ENCODE results near the gene PDE2A.

PDE2A gene

DNA sequence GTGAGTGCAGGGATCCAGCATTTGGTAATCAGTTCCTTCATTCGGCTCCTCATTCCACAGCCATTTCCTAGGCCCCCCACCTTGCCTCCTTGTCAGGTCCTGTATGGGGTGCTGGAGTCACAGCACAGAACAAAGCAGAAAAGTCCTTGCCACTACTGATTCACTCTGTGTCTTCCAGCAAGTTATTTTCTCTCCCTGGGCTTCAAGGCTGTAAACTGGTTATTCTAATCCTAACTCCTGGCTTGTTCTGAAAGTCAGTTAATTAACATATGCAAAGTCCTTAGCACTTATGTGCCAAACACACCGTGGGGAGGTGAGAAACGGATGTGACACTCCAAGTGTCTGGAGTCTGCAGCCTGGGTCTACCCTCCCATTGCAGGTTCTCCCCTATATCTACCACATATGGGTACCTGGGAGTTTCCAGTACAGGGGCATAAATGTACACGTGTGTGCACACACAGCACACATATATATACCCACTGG, 30.6 kb upstream of the PDE2A start:
- in situ Hi-C loops (cut with HindIII; ENCODE audit: low sequenced_read_pairs): no loop called here

DNA sequence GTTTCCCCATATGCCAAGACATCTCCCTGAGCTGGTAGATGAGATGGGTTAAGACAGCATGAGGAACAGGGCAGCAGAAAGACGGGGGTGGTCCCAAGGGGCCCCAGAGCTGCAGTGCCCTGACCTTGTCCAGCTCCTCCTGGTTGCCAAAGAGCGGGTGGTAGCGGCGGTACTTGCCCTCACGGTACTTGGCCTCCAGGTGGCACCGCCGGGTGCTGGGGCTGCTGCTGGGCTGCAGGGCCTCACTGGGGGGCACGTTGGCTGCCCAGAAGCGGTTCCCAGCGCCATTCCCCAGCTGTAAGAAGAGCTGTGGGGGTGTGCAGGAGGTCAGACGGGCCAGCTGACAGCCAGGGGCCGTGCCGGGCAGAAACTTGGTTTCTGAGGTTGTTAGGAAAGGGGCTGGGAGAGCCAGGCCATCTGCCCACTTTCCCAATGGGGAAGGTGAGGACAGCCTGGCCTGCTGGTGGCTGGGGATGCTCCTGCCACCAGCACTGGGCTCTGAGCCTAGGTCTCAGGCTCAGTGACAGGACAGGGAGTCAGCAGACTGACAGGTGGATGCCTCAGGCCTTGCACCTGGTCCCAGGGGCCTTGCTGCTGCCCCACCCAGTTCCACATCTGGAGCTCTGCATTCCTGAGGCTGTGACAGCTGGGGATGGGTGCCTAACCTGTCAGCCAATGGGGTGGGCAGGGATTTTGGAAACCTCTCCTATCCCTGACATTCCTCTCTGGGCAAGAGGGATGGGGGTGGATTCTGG, 30.0 kb upstream of the PDE2A start:
- in situ Hi-C loops (cut with HindIII; ENCODE audit: low sequenced_read_pairs): no loop called here

DNA sequence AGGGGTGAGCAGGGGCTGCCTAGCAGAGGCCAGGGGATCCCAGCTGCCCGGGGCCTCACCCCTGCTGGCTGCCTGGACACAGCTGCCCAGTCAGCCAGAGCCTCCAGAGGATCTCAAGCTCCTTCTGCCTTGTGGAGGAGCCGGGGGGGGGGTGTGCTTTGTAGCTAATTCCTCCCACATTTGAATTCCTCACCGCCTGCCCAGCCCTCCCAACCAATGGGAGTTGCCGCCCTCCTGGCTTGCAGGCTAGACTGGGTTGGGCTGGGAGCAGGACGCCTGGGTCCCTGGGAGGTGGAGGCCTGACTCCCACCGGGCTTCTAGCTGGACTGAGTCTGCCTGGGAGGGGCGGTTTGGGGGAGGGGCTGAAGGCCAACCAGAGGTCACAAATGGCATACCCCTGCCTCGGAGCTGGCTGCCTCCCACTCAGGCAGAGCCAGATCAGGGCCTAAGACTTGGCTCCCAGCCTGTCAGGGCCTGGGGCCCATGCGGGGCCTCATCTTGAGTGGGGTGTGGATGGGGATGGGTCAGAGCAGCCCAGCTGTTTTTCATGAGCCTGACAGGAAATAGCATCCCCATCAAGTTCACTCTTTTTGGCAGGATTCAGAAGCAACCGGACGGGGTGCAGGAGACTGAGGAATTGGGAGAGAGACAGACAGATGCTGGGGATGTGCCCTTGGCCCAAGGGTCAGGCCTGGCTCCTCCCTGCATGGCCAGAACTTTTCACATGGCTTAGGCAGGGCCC, 29.2 kb upstream of the PDE2A start:
- in situ Hi-C loops (cut with HindIII; ENCODE audit: low sequenced_read_pairs): no loop called here

DNA sequence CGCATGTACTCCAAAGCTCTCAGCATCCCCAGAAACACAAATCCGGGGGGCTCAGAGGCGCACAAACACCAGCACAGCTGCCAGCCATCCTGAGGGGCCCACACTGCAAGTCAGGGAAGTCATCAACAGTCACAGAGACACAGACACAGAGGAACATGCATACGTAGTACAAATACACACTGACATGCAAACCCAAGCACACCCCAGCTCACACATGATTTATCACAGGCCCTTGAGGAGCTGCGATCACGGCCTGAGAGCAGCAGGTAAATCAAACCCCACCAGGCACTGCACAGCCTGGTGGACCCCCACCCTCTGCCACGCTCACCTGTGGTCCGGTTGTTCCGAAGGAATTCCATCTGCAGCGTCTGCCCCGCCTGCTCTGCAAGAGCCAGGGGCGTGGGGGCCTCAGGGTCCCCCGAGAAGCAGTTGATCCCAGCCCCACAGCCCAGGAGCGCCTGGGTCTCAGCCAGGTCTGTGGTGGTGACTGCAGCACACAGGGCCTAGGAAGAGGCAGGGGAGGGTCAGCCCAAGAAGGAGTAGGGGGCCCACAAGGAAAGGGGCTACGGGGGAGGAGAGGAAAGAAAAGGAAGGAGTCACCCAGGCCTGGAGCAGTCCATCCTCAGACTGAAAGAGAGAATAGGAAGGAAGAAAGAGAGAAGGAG, 28.5 kb upstream of the PDE2A start:
- in situ Hi-C loops (cut with HindIII; ENCODE audit: low sequenced_read_pairs): no loop called here

DNA sequence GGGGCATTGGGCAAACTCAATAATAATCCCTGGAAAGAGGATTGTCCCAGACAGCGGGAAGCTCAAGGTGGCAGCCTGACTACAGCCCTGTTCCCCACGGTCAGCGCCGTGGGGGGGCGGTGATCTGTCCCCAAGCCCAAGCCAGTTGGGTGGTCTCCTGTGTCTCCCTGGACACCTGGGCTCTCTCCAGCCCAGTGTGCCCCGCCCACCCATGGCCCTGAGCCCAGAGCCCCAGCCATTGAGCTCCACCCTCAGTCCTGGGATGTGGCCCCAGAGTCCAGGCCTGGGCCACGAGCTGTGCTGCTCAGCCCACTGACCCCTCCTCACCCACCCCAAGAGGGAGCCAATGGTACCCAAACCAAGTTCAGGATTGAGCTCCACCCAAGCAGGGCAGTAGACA, 27.9 kb upstream of the PDE2A start:
- in situ Hi-C loops (cut with HindIII; ENCODE audit: low sequenced_read_pairs): no loop called here

DNA sequence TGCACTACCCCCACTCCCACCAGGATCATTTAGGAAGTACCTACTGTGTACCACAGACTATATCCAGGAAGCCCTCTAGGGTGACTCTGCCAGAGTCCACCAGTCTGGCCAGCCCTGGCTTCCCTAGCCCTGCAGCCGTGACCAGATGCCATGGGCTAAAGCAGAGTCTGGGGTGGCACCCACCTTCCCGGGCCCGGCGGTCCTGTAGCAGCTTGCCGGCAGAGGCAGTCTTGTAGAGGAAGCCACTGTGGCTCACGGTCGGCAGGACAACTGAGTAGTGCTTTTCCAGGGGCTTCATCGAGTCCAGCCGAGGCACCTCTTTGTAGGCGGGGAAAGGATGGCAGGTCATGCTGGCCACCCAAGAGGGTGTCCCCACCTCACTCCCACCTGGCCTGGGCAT, 27.2 kb upstream of the PDE2A start:
- in situ Hi-C loops (cut with HindIII; ENCODE audit: low sequenced_read_pairs): no loop called here

DNA sequence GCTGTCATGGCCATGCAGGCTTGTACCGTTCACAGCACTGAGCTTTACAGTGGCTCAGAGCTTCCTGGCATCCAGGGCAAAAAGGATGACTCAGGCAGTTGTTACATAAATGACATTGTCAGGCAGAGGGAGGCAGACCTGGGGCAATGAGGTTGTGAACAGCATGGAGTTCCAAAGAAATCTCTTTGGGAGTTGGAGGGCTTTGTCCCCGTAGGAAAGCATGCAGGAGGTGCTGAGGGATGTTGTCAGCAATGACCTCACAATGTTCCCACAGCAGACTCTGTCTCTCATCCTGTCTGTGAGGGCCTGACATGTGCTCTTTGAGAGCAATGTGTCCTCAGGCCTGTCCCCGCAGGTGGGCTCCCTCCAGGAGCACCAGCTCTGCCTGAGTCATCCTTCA, 25.9 kb upstream of the PDE2A start:
- in situ Hi-C loops (cut with HindIII; ENCODE audit: low sequenced_read_pairs): no loop called here

DNA sequence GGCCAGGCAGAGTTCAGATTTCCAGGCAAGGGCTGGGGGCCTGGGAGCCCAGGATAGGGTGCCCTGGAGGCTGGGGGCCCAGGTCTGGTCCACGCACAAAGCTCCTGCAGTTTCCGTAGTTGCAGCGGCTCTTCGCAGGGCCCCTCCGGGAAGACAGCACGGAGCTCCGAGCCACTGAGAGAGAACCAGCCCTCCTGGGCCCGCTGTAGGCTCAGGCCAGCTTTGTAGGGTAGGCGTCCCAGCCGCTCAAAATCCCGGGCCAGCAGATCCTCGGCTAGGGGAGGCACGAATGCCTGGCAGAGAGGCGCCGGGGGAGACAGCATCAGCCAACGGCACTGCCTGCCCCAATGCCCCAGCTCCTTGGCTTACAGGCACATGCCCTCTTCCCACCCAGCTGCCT, 23.6 kb upstream of the PDE2A start:
- in situ Hi-C loops (cut with HindIII; ENCODE audit: low sequenced_read_pairs): no loop called here

DNA sequence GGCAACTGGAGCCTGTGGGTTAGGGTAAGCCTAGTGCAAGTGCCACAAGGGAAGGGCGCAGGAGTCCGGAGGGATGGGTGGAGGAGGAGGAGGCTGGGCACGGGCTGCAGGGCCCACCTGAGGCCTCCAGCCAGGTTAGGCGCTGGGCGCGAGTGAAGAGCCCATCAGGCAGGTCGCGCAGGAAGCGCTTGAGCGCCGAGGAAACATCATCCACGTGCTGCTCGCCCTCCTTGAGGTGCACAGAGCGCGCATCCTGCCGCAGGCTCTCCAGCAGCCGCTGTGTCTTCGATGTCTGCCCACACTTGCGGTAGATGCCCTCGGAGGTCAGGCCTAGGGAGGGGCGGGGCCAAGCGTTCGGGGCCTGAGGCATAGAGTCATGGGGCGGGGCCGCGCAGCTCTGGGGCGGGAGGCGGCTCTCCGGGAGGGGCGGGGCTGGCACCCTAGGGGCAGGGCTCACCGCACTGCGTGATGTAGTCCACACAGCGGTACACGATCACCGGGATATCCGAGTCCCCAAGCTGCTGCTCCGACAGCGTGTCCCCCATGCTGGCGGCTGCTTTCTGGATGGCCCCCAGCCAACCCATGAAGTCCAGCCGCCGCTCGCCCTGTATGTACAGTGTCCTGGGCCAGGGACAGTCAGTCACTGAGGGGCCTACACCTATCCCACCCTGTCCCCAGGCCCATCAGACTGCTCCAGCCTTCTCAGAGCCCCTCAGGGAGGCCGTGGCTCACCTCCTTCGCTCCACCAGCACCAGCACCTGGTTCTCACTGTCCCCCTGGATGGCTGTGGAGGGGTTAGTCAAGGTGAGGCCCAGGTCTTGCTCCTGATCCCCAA, 22.9 kb upstream of the PDE2A start:
- in situ Hi-C loops (cut with HindIII; ENCODE audit: low sequenced_read_pairs): no loop called here

DNA sequence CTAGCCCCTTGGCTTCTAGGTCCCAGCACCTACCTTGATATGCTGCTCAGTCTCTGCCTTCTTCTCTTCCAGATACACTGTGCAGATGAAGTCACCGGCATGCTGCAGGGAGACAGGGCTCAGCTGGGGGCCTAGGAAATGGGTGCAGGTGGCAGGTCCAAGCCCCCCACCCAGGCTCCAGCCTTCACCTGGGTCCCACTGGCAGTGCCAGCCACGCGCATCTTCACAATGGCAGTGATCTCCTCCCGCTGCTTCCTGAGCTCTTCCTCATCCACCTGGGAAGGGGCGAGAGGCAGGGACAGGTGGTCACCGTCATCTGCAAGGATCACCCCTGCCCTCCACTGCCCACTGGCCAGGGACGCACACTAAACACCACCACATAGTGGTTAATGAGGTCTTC, 21.1 kb upstream of the PDE2A start:
- in situ Hi-C loops (cut with HindIII; ENCODE audit: low sequenced_read_pairs): no loop called here

DNA sequence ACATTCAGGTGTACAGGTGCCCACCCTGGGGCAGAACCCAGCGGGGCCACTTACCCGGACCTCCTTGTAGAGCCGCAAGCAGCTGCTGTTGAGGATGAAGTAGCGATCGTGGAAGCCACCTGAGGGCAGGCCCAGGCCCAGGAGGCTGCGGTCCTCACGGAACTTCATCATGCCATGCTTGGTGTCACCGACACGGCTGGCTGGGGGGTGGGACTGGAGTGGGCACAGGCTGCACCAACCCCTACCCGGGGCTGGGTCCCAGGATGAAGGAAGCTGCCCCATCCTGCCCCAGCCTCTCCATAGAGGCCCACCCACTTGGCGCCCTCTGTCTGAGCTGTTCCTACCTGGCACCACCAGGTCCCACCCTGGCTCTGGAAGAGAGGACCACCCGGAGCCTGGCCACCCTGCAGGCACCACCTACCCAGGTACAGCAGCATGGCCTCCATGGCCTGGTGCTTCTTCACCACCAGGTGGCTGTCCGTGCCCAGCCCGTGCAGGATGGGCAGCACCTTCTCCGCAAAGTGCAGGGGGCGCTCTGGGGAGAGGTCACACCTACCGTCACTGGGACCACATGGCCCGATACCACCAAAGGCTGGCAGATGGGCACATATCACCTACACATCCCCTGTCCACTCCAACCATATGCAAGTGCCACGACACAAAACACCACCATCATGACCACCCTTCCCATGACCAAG, 19.2 kb upstream of the PDE2A start:
- in situ Hi-C loops (cut with HindIII; ENCODE audit: low sequenced_read_pairs): loop anchor here (5.0 kb wide), 3 partner anchors 41 to 71 kb away; partner anchors contain the start of gene ARAP1

DNA sequence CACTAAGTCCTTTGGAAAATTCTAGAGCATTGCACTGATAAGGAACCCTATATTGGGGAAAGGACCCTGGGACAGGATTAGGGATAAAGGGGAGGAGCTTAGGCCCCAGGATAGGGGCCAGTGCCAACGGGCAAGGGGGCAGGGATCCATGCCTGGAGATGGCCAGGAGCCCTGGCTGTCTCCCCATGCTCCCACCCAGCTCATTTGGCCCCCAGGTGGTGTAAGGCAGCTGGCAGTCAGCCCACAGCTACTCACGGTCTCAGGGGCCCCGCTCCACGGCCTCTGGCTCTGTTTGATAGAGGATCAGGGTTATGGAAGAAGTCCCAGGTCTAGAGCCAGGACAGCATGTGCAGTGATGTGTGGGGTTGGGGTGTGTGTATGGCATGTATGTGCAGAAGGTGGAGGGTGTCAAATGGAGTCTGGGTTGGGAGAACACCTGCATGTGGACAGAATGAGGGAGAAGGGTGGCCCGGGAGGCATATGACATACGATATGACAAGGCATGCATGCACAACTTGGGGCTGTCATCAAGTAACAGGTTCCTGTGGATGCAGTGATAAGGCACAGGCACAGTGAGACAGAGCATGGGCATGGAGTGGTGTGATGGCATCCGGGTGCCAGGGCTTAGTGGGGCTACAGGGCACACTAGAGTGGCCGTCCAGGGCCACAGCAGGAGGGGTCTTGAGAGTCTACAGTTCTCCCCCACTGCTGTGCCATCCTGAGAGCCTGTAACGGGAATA, 18.4 kb upstream of the PDE2A start:
- in situ Hi-C loops (cut with HindIII; ENCODE audit: low sequenced_read_pairs): loop anchor here (5.0 kb wide), 3 partner anchors 40 to 70 kb away; partner anchors contain the start of gene ARAP1

DNA sequence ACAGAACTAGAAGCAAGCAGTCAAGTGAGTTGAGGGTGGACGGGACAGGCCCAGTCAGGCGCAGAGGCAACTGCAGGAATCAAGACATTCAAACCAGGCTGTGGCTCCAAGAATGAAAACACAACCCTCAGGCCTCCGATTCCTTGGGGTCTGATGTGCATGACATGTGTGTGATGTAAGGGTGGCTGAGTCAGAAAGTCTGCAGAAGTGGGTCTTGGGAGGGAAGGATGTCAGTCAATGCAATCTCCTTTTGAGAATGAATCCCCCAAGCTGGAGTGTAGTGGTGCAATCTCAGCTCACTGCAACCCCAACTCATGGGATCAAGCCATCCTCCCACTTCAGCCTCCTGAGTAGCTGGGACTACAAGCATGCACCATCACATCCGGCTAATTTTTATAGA, 15.9 kb upstream of the PDE2A start:
- in situ Hi-C loops (cut with HindIII; ENCODE audit: low sequenced_read_pairs): loop anchor here (5.0 kb wide), 3 partner anchors 38 to 68 kb away; partner anchors contain the start of gene ARAP1

DNA sequence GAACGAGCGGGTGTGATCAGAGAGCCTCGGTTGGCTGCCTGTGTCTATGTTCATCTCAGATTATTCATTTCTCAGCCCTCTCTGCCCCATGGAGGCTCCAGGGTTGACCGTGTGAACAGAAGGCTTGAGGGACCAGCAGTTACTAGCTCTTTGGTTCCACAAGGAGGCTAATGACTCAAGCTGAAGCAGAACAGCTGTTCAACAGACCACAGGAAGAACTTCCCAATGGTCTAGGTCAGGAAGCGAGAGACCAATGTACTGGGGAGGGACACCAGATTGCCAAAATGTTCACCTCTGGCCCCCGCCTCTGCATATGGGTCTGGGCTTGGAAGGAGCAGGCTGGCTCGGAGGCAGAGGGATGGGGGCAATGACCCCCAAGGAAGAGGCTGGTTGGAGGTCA, 14.7 kb upstream of the PDE2A start:
- in situ Hi-C loops (cut with HindIII; ENCODE audit: low sequenced_read_pairs): no loop called here

DNA sequence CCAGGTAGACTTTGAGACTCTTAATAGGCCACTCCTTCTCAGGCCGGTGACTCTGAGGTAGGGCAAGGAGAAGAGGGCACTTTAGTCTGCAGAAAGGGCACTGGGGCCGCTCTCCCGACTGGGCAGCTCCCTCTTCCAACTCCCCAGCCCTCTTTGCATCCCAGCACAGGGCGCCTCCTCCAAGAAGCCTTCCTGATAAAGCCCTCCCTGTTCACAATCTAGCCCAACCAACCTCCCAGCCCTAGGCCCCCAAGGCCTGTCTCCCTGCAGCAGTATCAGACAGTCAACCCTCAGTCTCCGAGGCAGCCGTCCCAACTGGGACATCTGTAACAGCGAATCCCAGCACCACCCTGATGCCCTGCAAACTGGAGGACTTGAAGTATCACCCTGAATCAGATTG, 14.3 kb upstream of the PDE2A start:
- in situ Hi-C loops (cut with HindIII; ENCODE audit: low sequenced_read_pairs): no loop called here

DNA sequence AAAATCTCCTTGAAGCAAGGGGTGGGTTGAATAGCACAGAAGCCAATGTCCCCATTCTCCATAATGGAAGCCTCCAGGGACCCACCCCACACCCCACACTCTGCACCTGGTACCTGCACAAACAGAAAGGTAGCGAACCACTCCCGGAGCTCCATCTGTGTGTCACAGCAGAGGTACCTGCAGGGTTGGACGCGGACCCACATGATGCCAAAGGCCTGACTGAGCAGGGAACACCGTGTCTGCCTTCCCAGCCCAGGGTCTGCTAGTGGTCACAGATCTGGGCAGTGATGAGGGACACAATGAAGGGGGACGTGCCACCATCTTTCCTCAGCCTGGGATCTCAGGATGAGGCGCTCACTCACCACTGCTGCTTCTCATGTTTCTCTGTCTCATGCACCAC, 13.1 kb upstream of the PDE2A start:
- in situ Hi-C loops (cut with HindIII; ENCODE audit: low sequenced_read_pairs): no loop called here

DNA sequence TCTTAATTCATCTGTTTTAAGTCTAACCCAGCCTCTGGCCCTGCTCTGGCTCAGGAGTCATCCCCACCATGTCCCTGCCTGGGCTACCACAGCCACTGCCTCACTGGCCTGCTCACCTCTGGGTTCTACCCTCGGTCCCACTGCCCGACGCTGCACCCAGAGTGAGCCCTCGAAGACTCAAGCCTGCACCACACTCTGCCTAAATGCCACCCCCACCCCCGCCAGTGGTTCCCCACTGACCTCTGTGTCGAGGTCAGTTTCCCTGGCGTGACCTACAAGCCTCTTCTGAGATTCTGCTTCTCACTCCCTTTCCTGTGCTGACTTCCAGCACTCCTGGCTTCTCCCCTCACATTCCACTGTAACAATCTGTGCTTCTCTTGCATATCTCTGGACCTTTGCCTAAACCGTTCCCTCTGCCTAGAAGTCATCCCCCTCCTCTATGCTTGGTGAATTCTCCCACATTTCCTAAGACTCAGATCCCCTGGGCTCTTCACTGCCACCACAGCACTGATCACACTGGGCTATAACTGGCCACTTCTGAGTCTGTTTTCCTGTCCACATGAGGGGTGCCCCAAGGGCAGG, 12.5 kb upstream of the PDE2A start:
- in situ Hi-C loops (cut with HindIII; ENCODE audit: low sequenced_read_pairs): no loop called here

DNA sequence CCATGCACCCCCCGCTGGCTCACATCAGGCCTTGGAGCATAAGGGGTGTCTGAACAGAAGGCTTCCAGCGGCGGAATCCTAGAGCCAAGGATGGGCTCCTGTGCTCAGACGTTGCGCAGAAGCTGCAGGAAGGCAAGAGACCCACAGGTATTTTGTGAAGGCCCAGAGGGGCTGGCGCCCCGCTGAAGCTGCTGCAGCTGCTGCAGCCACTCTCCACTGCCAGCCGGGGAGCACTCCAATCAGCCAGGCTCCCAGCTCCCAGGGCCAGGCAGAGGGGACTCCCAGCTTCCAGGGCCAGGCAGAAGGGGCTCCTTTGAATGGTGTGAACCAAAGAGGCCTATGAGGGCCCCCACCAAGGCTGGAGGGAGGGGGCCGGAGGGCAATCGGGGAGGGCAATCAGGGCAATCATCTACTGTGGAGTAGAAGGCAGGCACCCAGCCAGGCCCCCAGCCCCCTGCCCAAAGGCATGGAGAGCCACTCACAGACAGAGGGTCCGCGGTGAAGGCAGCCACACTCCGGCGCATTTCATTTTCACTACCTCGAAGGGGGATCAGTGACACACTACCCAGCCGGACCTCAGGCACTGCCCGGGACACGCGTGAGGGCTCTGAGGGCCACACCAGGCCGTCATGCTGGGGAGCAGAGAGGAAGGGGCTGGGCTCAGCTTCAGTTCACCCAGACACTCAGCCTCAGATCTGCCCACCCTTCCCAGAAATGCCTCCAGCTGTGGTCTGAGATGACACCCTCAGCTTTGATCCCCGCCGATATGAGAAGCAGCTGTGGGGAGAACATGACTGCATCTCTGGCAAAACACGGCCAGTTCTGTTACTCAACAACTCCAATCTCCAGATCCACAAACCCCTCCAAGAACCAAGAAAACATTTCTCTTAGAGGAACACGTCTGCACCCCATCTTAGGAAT, 11.6 kb upstream of the PDE2A start:
- in situ Hi-C loops (cut with HindIII; ENCODE audit: low sequenced_read_pairs): no loop called here
